HG03558 (cell line): Measurements from ENCODE around the gene COL6A1.

Source experiments
- ATAC-seq: cut with Tn5 transposase; IDR thresholded peaks from one replicate; pipeline ENCODE4 v1.9.1; 2021; ENCODE audit warnings: moderate number of reproducible peaks; ENCODE audit not compliant: unreplicated experiment; ENCODE audit errors: extremely low read depth

The COL6A1 gene

DNA sequence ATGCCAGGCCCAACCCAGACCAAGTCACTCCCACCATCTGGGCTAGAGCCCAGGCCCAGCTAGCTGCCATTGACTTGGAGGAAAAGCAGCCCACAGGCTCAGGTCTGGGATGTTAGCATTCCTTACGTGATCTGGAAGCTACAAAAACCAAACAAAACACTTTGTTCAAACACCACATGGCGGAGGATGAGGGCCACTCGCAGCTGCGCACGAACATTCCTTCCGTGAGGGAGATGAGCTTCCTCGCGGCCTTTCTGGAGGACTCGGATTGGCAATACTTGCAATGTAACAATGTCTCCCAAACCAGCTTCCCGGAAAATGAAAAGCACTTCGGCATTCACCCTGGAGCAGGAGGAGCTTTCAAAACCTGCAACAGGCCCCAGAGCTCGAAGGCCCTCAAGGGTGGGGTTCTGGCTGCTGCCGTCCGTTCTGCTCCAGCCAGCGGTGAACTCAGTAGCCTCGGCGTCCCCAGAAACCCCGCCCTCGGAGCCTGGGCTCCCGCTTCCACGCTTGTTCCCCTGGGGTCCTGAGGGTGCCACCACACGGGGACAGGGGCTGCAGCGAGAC is 40.5 kb downstream of the COL6A1 start:
- no peak for ATAC-seq

DNA sequence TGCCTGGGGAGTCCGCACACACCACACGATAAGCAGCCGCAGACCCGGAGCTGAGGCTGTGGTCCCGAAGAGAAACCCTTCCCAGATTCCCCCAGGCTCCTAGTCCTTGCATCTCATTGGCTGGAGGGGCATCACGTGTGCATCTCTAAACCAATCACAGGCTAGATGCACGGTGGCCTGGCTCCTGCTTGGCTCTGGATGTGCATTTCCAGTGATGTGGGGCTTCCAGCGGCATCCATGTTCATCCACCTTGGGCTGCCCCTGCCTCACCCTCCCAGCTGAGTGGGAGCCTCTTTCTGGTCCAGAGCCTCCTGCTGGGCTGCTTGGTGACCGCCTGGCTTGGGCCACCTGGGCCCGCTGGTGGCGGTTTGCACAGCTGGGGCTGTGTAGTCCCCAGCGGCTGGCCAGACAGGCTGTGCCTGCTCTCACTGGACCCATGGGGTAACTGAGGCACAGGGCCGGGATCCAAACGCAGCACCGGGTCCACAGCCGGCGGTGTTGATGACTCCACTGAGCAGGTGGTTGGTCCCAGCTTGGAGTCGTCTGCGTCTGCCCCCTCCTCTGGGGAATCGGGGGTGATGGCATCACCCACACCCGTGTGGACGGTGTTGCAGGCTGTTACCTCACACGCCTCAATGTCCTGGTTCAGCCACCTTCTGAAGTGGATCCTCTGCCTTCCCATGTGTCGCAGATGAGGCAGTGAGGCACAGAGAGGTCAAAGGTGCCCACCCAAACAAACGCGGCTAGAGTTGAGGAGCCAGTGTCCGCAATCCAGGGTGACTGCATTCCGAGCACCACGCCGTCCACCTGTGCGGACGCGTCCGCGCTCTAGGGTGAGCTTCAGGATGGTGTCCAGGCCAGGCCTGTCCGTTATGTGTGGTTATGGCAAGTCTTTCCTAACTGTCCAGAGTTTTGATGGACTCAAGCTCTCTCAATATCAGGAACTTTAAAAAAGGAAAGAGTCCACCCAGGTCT is 41.3 kb downstream of the COL6A1 start:
- no peak for ATAC-seq

DNA sequence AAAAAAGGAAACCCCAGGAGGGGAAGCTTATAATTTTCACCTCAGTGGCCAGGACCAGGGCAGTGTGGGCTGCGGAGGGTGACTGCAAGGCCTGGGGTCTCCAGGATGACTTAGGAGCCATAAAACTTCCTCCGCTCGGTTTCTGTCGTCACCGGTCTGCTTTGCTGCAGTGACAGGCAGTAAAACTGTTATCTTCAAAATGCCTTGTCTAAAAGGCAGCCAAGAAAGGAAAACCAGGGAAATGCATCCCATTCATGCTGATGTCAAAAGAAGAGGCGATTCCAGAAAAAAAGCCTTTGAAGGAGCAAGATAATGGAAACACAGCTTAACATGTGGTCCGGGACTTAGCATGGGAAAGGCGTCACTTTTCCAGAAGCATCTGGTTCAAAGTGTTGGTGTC is 42.0 kb downstream of the COL6A1 start:
- no peak for ATAC-seq

DNA sequence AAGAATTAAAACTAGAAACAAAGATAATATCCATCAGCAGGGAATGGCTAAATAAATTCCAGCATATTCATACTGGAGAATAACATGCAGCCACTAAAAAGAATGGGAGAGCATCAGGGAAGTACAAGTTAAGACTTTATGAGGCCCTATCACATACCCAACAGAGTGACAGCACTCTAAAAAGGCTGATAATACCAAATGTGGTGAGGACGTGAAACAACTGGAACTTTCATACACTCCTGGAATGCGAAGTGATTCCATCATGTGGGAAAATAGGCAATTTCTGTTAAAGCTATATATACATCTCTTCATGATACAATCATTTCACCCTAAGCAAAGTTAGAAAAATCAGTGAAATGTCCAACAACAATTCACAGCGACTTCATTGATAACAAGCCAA is 42.6 kb downstream of the COL6A1 start:
- ATAC-seq, result no peak

DNA sequence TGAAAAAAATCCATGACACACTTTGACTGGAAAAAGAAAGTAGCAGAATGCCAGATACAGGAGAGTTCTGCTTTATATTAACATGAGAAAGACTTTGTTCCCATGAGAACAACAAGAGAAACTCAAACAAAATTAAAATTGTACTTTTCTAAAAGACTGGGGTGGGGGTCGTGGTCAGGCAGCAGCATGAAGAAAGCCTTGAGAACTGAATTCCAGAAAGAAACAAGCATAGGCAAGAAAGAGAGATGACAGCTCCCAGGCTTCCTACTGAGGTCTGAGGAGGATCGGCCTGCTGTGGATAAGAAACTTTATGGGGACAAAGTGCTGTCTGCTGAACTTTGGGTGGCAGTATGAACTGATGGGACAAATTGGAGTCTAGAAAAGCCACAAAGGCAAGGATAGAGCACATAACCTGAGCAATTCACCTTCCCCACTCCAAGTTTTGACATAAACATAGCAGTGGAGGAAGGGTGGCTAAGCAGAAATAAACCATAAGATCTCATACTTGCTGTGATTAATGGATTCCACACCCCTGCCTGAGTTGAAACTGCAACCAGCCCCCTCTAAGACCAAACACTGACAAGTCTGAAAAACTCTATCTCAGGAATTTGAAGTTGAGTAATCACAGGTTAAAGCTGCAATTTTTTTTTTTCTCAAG is 43.7 kb downstream of the COL6A1 start:
- no peak for ATAC-seq

DNA sequence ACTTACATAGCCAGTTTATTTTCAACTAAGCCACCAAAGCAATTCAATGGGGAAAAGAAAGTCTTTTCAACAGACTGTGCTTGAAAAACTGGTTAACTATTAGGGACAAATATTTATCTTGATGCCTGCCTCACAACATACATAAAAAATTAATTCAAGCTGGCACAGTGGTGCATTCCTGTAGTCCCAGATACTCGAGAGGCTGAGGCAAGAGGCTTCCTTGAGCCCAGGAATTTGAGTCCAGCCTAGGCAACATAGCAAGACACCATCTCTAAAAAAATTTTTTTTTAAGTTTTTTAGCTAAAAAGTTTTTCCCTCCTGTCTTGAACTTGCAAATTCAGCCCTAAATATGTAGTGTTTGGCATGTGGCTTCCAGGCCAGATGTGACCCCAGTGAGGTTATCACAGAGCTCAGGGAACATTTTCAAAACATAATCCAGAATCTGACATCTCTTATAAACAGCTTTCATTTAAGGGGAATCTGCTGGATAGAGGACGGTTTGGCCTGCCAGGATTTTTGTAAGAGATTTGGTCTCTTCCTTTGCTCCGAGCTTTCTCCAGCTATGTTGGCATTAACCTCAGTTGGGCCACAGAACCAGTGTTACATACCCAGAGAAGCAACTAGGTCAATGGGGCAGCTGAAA is 46.4 kb downstream of the COL6A1 start:
- ATAC-seq, result no peak

DNA sequence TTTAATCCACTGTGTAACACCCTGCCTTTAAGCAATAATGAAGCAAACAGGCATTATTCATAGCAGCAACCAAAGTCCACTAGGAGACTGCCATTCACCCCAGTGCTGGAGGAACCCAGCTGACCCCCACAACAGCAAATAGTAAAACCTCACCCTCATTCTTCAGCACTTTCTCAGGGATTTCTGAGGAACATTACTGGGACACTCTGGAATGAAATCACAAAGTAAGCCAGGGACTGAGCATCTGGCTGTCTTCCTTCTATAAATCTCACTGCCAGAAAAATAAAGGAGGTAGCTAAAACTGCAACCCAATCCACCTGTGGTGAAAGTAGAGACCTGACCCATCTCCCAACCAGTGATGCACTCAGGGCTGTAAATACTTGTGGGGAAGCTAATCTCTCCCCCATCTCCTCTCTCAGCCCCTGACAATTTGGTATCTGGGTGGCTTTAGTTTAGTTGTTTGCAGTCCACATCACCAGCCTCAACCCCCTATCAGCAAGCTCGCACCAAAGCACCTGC is 47.1 kb downstream of the COL6A1 start:
- no peak for ATAC-seq

DNA sequence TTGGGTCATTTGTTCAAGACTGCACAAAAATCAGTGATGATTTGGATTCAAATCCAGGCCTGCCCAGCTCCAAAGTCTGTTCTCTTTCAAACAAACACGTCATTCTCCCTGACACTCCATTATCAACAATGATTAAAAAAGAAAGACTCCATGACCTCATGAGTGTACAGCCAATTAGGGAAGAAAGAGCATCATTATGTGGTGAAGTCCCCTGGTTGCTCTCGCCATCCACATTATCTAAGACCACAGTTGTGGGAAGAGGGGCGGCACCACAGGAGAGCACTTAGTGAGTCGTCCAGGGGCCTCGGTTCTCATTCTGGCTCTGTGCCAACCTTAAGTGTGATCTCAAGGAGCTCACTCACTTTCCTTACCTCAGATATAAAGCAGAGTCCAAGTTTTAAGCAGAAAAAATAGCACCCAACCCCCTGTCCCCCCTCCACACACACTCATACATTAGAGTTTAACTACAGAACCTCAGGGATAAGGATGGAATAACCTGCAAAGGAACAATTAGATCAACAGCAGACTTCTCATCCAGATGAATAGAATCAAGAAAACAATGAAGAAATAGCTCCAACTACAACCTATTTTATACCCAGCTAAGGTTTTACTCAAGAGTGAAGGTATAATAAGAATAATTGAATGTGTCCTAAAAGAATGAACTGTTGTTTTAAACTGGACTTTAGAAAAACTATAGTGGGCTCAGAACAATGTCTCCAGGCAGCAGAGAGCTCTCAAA is 47.8 kb downstream of the COL6A1 start:
- no peak for ATAC-seq

DNA sequence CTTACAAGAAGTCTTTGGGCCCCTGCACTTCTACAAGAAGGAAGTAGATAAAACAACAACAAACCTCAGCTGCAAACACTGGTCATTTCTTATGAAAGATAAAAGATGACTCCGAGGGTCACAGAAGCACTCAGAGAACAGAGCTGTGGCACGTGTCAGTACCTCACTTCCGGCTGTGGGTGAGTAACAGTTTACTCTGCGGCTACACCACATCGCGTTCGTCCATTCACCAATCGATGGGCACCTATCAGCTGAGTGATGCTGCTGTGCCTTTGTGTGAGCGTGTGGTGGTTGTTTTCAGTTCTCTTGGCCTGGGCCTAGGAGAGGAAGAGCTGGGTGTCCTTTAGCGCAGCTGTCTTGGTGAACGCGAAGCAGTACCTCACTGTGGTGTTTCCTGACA is 49.9 kb downstream of the COL6A1 start:
- ATAC-seq, result no peak

DNA sequence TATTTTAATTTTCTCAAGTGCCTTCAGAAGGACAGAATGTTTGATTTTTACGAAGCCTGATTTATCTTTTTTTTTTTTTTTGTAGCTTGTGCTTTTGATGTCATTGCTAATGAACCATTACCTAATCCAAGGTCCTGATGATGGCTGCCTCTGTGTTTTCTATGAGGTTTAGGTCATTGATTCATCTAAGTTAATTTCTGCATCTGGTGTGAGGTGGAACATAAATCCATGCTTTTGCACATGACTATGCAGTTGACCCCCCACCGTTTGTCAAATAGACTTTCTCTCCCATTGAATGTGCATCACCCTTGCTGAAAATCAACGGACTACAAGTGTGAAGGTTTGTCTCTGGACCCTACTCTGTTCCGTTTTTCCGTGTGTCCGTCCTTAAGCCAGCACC is 50.5 kb downstream of the COL6A1 start:
- ATAC-seq, result no peak

DNA sequence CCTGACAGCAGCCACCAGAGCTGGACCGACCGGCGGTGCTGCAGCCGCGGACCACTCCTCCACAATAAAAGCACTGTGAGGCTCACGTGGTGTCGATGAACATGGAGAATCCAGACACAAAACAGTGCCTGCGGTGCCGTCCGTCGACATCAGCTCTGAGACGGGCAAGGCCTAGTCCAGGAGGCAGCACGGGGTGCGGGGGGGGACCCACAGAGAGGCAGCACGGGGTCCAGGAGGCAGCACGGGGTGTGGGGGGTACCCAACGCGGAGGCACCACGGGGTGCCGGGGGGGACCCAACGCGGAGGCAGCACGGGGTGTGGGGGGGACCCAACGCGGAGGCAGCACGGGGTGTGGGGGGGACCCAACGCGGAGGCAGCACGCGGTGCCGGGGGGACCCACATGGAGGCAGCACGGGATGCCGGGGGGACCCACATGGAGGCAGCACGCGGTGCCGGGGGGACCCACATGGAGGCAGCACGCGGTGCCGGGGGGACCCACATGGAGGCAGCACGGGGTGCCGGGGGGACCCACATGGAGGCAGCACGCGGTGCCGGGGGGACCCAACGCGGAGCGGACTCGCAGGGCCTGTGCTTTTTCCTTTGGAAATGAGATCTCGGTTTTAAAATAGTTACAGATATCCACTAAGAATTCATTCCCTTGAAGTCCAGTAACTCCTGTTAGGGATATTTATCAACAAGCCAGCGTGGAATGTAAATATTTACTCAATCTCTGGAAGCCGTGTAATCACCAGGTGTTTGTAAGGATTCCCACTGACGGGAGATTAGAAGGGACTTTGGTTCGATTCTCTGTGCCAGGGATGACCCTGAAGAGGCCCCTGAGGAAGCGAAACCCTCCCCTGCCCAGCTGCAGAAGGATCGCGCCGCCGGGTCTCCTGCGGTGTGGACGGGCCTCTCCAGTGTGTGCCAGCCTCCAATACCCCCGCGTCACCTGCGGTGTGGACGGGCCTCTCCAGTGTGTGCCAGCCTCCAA is 52.1 kb downstream of the COL6A1 start:
- ATAC-seq, result no peak

DNA sequence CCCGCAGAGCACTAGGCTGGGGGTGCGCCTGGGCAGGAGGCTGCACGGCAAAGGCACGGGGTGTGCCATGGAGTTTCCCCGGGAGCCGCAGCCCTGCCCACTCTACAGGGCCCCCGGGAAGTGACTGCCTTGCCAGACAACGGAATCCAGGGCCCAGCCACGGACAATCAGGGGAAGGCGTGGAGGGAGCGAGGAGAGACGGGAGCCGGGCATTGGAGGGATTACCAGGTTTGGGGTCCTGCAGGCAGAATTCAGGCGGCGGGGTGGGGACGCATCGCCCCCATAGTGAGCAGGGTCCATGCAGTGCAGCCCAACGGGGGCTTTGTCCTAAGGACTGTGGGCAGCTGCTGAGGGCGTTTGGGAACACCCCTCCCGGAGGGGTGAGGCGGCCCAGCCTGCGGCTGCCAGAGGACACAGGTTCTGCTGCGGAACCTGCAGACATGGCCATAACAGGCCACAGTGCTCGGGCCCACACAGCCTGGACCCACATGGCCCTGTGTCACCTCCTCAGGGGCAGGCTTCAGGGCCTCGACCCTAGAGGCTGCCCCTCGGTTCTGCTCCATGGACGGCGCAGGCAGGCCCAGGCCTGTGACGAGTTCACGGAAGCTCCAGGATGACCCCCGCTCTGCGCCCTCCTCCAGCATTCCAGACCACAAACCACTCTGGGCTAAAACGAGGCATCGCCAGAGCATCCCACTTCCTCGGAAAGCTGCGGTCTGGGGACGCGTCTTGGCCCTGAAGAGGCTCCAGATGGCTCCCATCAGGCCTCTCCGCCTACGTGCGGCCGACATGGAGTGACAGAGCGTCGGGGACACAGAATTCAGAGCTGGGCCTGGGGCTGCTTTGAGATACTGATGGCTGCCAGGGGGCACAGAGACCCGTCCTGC is 54.5 kb downstream of the COL6A1 start:
- ATAC-seq, result no peak

DNA sequence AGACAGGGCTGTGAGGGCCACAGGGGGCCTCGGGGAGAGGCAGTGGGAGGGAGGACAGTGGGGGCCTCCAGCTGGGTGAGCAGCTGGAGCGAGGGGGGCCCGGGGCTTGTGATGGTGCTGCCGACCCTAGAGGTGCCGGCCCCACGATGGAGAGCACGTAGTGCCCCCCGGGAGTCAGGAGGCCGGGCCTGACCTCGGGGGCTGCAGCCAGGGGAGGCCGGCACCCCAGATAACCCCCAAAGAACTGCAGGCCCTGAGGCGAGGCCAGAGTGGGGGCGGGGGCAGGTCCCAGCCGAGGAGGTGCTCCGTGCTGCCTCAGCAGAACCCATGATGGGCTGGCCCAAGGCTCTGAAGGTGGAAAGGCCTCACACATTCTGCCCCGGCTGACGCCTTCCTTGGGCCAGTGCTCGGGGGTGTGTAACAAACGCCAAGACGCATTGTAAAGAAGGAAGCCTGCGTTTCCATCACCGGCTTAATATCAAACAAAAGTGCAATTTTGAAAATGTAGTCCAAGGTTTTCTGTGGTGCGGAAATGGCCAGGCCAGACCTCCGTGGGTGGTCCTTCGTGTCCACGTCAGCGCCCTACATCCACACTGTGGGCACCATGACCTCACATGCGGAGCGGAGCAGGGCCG is 55.2 kb downstream of the COL6A1 start:
- ATAC-seq, result no peak

DNA sequence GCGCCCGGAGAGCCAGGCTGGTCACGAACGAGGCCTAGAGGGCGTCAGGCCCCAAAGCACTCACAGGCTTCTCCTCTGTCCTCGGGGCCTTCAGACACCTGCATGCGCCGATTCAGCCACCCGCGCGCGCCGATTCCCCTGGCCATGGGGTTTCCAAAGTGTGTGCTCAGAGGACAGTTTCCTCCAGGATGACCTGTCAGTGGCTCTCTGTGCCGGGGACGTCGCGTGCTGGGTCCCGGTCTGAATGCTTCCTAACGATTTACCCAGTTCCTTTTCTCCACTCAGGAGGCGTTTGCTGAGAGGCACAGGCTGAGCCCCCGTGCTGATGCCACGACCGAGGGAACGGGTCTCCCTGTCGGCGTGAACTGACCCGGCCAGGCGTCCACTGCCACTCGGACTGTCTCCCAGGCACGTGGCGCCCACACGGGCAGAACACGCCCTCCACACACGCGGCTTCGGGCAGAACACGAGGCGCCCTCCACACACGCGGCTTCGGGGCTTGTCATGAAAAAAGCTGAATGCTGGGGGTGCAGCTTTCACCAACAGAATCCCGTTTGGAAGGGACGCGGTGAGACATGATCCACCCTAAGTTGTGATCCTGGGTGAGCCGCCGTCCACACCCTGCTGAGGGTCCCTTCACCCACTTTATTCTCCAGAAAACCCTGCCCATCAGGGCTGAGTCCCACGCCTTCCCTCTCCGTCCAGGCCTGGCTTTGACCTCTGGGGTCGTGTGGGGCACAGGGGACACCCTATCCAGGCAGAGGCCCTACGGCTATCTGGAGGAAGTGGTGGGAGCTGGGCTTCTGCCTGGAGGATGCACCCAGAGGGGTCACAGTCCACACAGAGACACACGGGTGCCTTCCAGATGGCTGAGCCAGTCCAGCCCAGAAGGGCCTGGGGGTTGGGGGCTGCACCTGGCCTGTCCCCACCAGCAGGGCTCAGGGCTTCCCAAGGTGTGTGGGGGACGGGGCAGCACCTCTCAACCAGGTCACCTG is 56.1 kb downstream of the COL6A1 start:
- no peak for ATAC-seq

DNA sequence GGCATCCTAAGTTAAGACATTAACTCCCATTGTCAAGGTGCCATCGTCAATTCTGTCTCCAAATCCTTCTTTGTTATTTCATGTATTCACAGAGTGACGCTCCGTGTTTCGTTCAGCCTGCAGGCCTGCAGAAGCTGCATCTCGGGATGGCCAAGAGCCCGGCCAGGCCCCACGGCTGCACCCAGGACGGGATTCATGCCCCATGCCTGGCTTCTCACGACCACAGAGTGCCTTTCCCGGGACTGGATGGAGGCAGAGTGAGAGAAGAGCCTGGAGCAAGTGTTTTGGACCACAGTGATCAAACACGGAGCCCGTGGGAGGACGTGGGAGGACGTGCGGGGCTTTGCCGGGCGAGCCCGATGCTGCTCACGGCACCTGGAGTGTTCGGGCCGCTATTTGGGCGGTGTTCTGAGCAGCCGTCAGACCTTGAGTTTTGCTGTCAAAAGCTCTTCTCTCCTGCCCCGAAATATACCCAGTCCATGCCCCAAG is 56.8 kb downstream of the COL6A1 start:
- ATAC-seq, result no peak

DNA sequence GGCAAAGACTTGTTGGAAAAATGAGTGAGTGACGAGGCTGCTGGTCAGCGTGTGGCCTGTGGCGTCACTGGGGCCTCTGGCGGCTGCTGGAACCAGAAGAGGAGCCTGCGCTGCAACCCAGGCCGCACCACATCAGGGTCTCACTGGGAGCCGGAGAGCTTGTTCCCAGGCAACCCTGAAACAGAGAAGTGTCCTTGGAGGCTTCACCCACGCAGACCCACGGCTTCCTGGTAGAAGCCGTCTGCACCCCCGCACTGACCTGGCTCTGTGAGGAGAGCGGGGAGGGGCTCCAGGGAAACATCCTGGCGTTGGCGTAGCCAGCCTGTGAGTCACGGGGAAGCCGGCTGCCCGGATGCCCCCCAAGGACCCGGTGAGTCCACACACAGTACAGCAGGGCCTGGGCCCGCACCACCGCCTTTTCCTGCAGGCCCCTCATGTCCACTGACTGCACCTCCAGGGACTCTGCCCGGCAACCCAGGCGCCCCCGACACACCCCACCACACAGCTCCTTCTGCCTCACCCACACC is 57.4 kb downstream of the COL6A1 start:
- ATAC-seq, result no peak
